DOHH2 (cell line): ENCODE results near the gene GAS7.
"Not testable (repeated sequence)": the region's sequence is repeated elsewhere in the genome, so short reads cannot be mapped to it uniquely, and the experiment has no call there.

Source experiments
- H3F3A ChIP-seq: fragments of 200-600 bp; sonication (generic), shearing (Covaris generic); 2 replicates; pipeline ENCODE4 v1.6.0; 2016; ENCODE audit warnings: antibody characterized with exemption, mild to moderate bottlenecking; ENCODE audit not compliant: control insufficient read depth, insufficient read depth
- H3K27ac ChIP-seq: fragments of 200-600 bp; sonication (generic); 2 replicates; pipeline ENCODE4 v1.5.1; 2014; ENCODE audit warnings: low read depth, mild to moderate bottlenecking, low read length, moderate library complexity
- H3K27me3 ChIP-seq: fragments of 200-600 bp; sonication (generic); 2 replicates; pipeline ENCODE4 v1.6.1; 2014; ENCODE audit warnings: mild to moderate bottlenecking, low read length, mixed read lengths; ENCODE audit not compliant: control insufficient read depth
- H3K36me3 ChIP-seq: fragments of 200-600 bp; sonication (generic); 2 replicates; pipeline ENCODE4 v1.6.1; 2014; ENCODE audit warnings: mild to moderate bottlenecking, low read length, moderate library complexity, mixed read lengths; ENCODE audit not compliant: control insufficient read depth
- H3K4me1 ChIP-seq: fragments of 200-600 bp; sonication (generic); 2 replicates; pipeline ENCODE4 v1.6.1; 2014; ENCODE audit warnings: mild to moderate bottlenecking, low read length, mixed read lengths; ENCODE audit not compliant: control insufficient read depth
- H3K4me2 ChIP-seq: fragments of 200-600 bp; sonication (generic); 2 replicates; pipeline ENCODE4 v1.6.0; 2014; ENCODE audit warnings: mild to moderate bottlenecking, low read length, moderate library complexity
- H3K4me3 ChIP-seq: fragments of 200-600 bp; sonication (generic); 2 replicates; pipeline ENCODE4 v1.5.1; 2014; ENCODE audit warnings: mild to moderate bottlenecking, low read length, mixed read lengths
- H3K79me2 ChIP-seq: fragments of 200-600 bp; sonication (generic); 2 replicates; pipeline ENCODE4 v1.6.1; 2014; ENCODE audit warnings: mild to moderate bottlenecking, low read length, mixed read lengths; ENCODE audit not compliant: control insufficient read depth
- H3K9me2 ChIP-seq: fragments of 200-600 bp; sonication (generic); replicated peaks from 2 replicates; pipeline ENCODE4 v1.6.1; 2014; ENCODE audit warnings: mild to moderate bottlenecking, low read length, mixed read lengths; ENCODE audit not compliant: control insufficient read depth
- H3K9me3 ChIP-seq: fragments of 200-600 bp; sonication (generic); 2 replicates; pipeline ENCODE4 v1.6.1; 2014; ENCODE audit warnings: antibody characterized with exemption, low read length, mixed read lengths; ENCODE audit not compliant: control insufficient read depth, insufficient read depth
- H4K20me1 ChIP-seq: fragments of 200-600 bp; sonication (generic); 2 replicates; pipeline ENCODE4 v1.6.0; 2014; ENCODE audit warnings: low read depth, mild to moderate bottlenecking, antibody characterized with exemption, low read length, moderate library complexity; ENCODE audit not compliant: control insufficient read depth, insufficient read depth
- CTCF ChIP-seq: fragments of 200-600 bp; sonication (generic); IDR thresholded peaks from one replicate; pipeline ENCODE4 v1.5.1; 2014; ENCODE audit warnings: antibody characterized with exemption, mild to moderate bottlenecking, low read depth, low read length; ENCODE audit not compliant: poor library complexity, severe bottlenecking
- EZH2phosphoT487 ChIP-seq: fragments of 200-600 bp; sonication (generic); IDR thresholded peaks from 2 replicates; pipeline ENCODE4 v1.6.1; 2017; ENCODE audit warnings: borderline replicate concordance, mild to moderate bottlenecking, antibody characterized with exemption, low read length, moderate library complexity, mixed read lengths

The GAS7 gene

GRCh38 chr17:10102817-10103216 lies 95.6 kb downstream of the GAS7 start:
- no peaks in the 10 kb centered on the region for H3F3A ChIP-seq
- no peak overlapping the region for H3K27ac ChIP-seq
- no peaks in the 10 kb centered on the region for H3K9me2 ChIP-seq
- H3K36me3 ChIP-seq: no peaks in the 10 kb centered on the region
- H3K4me2 ChIP-seq: no peak overlapping the region
- H3K4me3 ChIP-seq: no peak overlapping the region
- H3K79me2 ChIP-seq: no peaks in the 10 kb centered on the region
- no peaks in the 10 kb centered on the region for H4K20me1 ChIP-seq
- TF ChIP-seq EZH2phosphoT487 (no peak), CTCF (no peak)
- no peaks in the 10 kb centered on the region for H3K27me3 ChIP-seq
- H3K4me1 ChIP-seq: no peaks in the 10 kb centered on the region
- no peaks in the 10 kb centered on the region for H3K9me3 ChIP-seq

- TF ChIP-seq CTCF: no peak
- no peak for TF ChIP-seq EZH2phosphoT487
- Histone ChIP-seq H3K4me1 (no peaks in the 10 kb centered on the region), H4K20me1 (no peaks in the 10 kb centered on the region), H3K36me3 (no peaks in the 10 kb centered on the region), H3K4me3 (no peak overlapping the region), H3F3A (no peaks in the 10 kb centered on the region), H3K9me2 (no peaks in the 10 kb centered on the region), H3K9me3 (no peaks in the 10 kb centered on the region), H3K27ac (no peak overlapping the region), H3K27me3 (no peaks in the 10 kb centered on the region), H3K79me2 (no peaks in the 10 kb centered on the region), H3K4me2 (no peak overlapping the region)
Observed at GRCh38 chr17:10099051-10099571, 99.3 kb downstream of the GAS7 start.

GRCh38 chr17:10096596-10096995 lies 101.8 kb downstream of the GAS7 start:
- TF ChIP-seq EZH2phosphoT487: no peak
- TF ChIP-seq CTCF: no peak
- Histone ChIP-seq H3K36me3 (no peaks in the 10 kb centered on the region), H3K27me3 (no peaks in the 10 kb centered on the region), H3K79me2 (no peaks in the 10 kb centered on the region), H3K27ac (no peak overlapping the region), H3K4me1 (no peaks in the 10 kb centered on the region), H3K9me2 (no peaks in the 10 kb centered on the region), H3K9me3 (no peaks in the 10 kb centered on the region), H3K4me2 (no peak overlapping the region), H4K20me1 (no peaks in the 10 kb centered on the region), H3K4me3 (no peak overlapping the region), H3F3A (no peaks in the 10 kb centered on the region)

GRCh38 chr17:10095295-10095694 lies 103.1 kb downstream of the GAS7 start:
- not testable (repeated sequence) for H3K79me2 ChIP-seq, H4K20me1 ChIP-seq, H3K4me3 ChIP-seq, H3K9me3 ChIP-seq, H3K27me3 ChIP-seq, H3K9me2 ChIP-seq, H3K4me2 ChIP-seq, H3K27ac ChIP-seq, H3K36me3 ChIP-seq, H3F3A ChIP-seq, H3K4me1 ChIP-seq
